ENCODE measurements around the gene ZNF423. TPM values are rescaled to one million over a fixed set of nuclear protein-coding genes. Genes with fewer than 3 reads are reported as not detected.

Gene ZNF423
- polyA plus RNA-seq, 1 donor: 34.5 TPM

- no peak for DNase-seq
Observed at GRCh38 chr16:49661465-49662187, 194.3 kb downstream of the ZNF423 start.

DNA sequence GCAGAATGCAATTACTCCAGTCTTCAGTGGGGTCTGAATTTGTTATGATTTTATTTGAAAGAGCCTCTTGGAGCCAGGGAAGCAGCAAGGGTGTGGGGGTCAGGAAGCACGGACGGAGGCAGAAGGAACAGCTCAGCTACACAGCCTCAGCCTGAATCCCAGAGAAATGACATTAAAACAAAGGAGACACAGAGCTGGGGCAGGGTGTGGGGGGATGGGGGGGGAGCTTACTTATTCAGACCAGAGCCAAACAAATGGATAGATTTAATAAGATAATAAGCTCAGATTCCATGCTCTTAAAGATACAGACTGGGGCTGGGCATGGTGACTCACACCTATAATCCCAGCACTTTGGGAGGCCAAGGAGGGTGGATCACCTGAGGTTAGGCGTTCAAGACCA lies 195.3 kb downstream of the ZNF423 start:
- no peak for DNase-seq

GRCh38 chr16:49659356-49659755 lies 196.6 kb downstream of the ZNF423 start:
- DNase-seq: no peak

DNA sequence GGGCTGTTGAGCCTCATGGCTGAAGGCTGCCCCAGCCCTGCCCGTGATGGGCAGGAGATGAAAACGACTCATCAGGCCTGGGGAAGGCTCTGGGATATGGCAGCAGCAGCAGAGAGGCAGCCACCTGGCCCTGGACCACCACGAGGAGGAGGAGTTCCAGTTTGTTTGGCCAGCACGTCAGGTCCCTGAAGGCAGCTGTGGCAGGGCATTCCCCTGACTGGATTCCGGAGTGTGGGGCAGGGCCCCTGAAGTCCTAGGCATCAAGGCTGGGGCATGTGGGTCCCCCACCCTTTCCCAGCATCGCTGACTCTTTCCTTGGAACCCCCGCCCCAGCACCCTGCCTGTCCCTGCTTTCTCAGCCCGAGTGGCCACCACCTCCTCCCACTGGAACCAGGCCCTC lies 197.4 kb downstream of the ZNF423 start:
- DNase-seq: no peak

DNA sequence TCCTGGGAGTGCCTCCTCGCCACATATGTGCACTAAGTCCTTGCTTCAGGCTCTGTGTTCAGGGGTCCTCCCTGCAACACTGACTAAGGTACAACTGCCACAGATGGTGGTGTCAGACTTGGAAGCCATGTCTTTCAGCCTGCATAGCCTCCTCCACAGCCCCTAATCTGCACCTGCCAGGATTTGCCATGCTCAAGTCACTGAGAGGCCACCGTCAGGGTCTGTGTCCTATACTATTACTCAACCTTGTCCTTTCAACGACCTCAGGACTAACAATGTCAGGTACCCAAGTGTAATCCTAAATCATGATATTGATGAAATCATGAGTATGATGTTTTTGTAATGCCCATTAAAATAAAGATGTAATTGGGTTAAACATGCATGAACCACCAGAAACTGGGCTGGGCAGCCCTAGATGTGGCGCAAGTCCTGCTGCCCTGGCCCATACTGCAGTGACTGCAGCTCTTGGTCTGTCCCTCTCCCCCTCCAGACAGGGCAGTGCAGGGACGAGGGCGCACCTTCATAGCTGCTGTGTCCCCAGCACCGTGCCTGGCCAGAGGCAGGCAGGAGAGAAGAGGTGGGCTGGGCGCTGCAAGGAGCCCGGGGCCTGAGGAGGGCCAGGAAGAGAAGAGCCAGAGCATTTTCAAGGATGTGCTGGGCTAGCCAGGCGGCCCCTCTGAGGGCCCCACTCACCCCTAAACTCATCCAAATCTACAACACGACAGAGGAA lies 198.0 kb downstream of the ZNF423 start:
- no peak for DNase-seq

DNA sequence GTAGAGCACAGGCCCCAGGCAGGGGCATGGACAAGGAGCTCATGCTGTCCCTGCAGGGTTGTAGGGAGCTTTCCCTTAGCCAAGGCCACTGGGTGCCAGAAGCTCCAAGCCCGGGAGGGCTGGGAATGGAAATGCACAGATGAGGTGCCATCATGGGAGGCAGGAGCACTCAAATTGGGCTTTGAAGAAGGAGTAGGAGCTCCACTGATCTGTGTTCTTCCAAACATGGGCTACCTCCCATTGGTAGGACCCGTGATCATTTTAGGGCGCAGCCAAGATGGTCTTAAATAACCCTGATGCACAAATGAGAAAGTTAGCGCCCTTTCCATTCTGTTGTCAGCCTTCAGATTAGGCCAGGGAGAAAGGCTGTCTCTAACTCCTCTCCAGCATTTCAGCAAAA lies 201.5 kb downstream of the ZNF423 start:
- no peak for DNase-seq

- DNase-seq: no peak
Observed at GRCh38 chr16:49653577-49653976, 202.3 kb downstream of the ZNF423 start.

DNA sequence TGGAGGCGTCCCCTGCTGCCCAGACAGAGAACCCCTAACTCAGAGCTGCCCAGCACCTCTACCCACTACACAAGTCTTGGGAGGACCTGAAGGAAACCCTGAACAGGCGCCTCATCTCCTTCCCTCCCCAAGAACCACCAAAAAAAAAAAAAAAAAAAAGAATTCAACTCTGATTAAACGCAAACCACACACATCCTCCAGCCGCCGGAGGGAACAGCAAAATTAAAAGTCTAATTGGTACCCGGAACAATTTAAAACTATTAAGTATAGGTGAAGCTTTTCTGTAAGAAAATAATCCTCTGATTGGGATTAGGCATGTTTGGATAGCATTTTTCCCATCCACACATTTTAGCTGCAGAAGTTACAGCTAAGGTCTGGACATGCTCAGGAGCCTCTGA lies 202.7 kb downstream of the ZNF423 start:
- no peak for DNase-seq

- DNase-seq: no peak
Observed at GRCh38 chr16:49652456-49653172, 203.3 kb downstream of the ZNF423 start.

- DNase-seq: no peak
Observed at GRCh38 chr16:49651996-49652395, 203.9 kb downstream of the ZNF423 start.

GRCh38 chr16:49651226-49651625 lies 204.7 kb downstream of the ZNF423 start:
- DNase-seq: no peak

DNA sequence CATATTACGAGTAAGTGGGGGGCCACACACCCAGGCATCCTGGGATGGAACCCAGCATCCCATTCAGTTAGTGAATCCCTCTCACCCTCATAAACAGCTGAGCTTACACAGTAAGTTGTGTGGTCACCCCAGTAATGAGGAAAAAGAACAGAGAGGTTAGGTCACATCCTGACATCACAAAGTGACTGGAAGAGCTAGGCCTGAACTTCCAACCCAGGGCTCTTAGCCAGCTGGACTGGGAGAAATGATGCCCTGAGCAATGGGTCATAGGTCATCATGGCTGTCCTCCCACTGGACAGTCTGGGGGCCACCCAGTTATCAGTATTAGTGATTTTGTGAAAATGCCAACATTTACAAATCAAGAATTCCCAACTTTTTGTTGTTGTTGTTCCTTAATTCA lies 205.3 kb downstream of the ZNF423 start:
- no peak for DNase-seq

- no peak for DNase-seq
Observed at GRCh38 chr16:49649013-49649765, 206.7 kb downstream of the ZNF423 start.

DNA sequence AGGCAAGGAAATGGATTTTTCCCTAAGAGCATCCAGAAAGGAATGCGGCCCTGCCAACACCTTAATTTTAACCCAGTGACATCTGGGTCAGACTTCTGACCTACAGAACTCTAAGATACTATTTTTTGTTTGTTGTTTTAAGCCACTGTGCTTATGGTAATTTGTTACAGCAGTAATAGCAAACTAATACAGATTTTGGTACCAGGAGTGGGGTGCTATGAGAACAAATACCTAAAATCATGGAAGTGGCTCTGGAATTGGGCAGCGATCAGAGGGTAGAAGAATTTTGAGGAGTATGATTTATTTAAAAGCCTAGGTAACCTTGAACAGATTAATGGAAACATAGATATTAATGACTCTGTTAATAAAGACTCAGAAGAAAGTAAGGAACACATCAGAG lies 208.2 kb downstream of the ZNF423 start:
- DNase-seq: no peak

DNA sequence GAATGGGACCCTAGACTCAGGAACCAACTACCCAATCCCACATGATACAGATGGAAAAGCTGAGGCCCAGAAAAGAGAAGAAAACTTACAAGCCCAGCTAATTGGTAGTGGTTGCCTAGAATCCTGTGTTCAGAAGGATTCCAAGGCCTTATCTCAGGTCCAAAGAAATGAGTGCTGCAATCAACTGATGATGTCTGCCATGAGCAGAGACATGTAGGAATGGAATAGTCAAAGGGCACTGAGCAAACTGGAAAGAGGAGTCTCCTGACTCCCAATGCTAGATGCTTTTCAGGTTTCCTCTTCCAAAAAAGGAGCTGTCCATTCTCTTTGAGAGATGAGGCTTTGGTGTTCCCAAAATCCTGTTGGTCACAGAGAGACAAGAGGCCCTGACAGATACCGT lies 210.6 kb downstream of the ZNF423 start:
- no peak for DNase-seq

GRCh38 chr16:49644145-49644463 lies 211.8 kb downstream of the ZNF423 start:
- DNase-seq: no peak

GRCh38 chr16:49643429-49644144 lies 212.3 kb downstream of the ZNF423 start:
- no peak for DNase-seq

GRCh38 chr16:49641250-49641649 lies 214.7 kb downstream of the ZNF423 start:
- no peak for DNase-seq

GRCh38 chr16:49640581-49640980 lies 215.3 kb downstream of the ZNF423 start:
- no peak for DNase-seq

DNA sequence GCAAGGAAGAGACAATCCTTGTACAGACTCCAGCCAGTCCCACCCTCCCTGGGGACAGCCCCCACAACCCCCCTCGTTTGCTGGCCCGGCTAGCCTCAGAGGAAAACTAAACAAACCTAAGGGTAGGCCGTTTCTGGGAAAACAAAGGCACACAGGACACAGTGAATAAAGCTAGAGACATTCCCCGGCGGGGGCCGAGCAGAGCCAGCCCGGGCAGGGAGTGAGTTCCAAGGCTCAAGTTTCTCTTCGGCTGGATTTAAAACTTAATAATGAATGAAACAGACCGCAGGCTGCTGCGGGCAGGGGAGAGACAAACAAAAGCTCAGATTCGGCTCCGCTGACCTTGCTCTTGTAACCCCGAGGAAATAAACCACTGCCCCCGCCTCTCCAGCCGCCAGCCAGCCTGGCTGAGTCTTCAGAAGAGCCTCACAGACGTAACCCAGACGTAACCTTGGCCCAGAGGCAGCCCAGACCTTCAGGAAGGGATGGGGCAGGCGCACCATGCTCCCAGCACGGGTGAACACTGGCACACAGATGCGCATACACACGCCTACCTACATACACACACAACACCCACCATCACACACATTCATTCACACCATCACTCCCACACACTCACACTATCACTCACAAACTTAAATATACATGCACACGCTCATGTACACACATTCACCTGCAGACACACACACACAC lies 216.0 kb downstream of the ZNF423 start:
- peak; percentile 60 for DNase-seq

Measured in hindlimb muscle (tissue), 1 donor.